NCI-H2196 treated with DMSO at 0.1 percent for 48 hours (cell line): ENCODE results near the gene GNA14.
A peak's percentile ranks its signal among the peaks of the same experiment; 100 is the strongest.

ENCODE experiments used
- DNase-seq: peaks from one replicate; lab custom pipeline; 2025; ENCODE audit not compliant: unreplicated experiment; lab: John Stamatoyannopoulos, UW

The GNA14 gene

DNA sequence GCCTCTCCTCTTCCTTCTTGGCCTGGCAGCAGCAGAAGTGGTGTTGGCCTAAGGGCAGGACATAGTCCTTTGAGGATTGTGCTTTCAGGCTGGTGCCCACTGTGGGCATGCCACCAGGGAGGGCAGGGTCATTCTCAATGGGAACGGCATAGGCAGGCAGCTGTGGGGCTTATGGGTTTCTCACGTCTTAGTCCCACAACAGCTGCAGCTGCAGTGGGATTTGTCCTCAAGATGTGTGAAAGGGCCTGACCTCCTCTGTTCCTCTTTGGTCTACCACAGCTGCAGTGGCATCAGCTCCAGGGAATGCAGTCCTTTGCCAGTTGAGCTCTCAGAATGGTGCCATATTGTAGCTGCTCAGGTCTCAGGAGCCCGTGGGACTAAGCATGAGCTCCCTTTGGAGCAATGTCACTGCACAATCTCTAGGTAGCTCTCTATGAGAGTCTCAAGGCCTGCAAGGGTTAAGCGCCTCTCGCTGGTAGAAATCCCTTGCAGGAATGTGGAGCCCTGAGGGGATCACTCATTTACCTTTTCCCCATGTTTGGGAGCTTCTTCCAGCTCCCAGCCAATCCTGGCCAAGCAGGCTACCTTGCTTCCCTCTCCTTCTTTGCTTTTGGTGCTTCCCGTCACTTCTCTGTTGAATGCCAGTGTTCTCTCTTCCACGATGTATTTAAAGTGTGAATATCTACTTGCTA is 104.8 kb downstream of the GNA14 start:
- DNase-seq, result no peak

DNA sequence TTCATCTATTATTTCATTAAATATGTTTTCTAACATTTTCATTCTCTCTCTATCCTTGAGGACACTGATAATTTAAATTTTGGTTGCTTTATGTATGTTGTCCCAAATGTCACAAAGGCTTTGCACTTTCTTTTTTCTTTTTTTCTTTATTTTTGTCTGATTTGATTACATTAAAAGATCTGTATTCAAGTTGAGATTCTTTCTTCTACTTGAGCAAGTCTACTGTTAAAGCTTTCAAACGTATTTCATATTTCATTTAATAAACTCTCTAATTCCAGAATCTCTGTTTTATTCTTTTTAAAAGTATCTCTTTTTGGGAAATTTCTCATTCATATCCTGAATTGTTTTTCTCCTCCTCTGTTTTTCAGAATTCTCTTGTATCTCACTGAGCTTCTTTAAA is 106.5 kb downstream of the GNA14 start:
- DNase-seq, result no peak

DNA sequence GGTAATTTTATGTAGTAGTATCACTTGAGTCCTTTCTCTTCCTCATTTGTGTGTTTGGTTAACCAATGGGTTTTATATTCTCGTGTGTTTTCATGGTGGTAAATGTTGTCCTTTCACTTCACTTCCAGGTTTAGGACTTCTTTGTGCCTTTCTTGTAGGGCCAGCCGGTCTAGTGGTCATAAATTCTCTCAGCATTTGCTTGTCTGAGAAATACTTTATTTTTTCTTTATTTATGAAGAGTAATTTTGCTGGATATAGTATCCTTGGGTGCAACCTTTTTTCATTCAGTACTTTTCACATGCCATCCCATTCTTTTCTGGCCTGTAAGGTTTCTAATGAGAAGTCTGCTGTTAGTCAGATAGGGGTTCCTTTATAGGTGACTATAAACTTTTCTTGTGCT is 107.1 kb downstream of the GNA14 start:
- DNase-seq, result no peak

DNA sequence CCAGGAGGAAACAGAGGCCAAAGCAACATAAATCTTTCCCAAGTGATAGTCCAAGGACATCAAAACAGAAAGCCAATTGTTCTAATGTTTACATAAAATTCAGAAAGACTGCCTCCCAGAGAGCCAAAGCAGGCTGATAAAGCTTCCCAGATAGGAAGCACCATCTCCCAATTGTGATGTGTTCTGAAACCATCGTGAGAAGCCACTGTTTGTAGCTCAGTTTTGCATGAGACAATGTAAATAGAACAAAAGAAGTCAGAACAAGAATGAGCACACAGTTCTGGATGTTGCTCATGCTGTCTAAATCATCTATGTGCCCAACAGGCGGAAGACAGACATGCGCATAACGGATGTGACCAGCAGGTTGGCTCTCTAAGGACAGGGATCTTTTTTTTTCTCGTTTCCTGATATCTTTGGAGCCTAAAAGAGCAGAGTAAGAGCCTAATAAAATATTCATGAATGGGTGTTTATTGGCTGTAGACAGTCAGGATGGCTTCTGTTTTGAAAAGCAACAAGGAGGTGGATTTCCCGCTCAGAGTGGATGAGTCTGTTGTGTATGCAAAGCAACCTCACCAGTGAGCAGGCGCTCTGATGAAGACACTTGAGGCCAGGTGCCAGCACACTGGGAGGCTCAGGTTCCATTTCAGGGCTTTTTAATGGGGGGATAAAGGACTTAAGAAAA is 113.6 kb downstream of the GNA14 start:
- peak; percentile 41 for DNase-seq

DNA sequence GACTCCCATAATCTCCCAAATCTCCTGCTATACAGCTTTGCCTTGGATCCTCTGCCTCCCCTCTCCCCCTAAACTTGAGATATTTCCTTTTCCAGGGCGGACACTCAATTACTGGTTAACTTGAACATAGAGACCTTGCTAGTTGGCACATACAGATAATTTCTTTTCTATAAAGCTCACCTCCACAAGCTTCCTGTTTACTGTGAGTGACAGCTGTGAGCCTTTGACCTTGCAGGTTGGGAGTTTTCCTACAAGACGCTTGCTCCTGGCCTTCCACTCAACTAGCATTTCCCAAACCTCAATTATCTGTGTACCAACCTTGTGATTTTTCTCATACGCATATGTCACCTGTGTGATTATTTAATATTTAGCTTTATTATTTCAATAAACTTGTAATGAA is 114.5 kb downstream of the GNA14 start:
- no peak for DNase-seq

DNA sequence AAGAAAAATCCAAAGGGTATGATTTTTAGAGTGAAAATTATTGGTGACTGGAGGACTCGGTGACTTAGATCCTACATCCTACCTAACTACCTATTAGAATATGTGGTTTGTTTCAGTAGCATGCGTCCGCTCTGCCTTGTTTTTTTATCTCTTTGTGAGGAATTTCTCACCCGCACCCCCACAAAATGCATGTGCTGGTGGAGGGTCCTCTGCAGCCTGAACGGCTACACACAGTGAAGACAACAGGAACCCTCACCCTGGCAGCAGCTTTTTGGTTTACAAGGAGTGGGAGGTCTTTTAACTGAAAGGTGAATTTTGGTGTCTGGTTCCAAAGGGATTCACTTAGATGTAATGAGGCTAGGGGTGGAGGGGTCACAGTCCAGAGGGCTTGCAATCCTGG is 115.5 kb downstream of the GNA14 start:
- no peak for DNase-seq

DNA sequence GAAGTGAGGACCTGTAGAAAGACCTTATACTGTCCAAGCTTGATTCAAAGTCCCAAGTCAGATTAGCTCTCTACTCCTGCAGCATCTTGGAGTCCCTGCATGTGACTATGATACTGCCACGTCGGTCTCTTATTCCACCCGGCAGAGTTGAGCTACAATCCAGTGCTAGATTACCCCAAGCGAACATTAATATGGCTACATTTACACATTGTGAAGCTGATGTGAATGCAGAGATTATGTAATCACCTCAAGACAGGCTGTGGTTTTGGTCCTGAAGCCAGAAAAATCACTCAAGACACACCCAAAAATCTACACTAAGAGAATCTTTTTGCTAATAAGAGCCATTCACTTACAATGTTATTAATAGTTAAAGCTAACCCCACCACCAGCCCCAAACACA is 116.7 kb downstream of the GNA14 start:
- no peak for DNase-seq

DNA sequence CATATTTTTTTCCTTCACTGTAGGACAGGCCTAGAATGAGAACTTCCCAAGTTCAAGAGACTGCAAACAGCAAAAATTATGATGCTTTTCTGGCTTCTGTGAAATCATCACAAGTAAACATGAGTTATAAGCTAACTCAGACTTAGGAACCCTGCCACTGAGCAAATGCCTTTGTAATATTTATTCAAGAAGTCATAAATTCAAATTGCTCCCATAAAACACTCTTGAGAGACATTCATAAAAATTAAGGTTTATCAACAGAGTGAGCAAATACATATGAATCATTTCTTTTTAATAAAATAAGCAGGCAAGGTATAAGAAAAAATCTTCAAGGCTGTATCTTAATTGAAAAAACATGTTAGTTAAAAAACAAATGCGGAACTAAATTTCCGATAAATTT is 124.2 kb downstream of the GNA14 start:
- DNase-seq, result no peak

DNA sequence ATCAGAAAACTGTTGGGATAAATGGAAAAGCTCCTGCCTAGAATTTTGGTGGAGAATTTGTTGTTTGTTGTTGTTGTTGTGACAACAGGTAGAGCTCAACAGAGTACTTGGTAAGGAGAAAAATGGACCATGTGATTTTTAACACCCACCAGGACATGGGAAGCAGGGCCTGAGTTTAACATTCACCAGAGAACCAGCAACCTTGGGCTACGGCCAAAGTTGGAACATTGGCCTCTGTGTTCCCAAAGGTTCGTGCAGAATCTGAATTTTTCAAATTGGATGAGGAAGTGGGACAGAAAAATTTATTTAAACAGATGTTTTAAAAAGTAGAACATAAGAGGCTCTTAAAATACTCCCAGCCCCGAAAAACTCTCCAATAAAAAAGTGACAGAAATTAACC is 127.0 kb downstream of the GNA14 start:
- no peak for DNase-seq

DNA sequence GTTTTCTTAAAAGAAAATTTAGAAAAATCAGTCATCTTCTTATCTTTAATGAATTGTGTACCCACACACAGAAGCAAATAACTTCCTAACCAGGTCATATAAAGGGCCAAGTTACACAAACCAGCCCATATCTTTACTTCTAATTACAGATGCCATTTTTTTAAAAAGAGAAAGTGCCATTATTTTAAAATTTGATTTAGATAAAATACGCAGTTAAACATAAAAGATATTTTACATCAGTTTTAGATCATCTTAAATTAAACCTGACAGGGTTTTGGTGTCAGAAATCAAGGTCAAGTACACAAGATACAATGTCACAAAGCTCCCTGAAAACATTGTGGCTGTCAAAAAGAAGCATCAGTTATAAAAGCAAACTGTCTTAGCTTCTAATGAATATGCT is 129.4 kb downstream of the GNA14 start:
- DNase-seq, result no peak

DNA sequence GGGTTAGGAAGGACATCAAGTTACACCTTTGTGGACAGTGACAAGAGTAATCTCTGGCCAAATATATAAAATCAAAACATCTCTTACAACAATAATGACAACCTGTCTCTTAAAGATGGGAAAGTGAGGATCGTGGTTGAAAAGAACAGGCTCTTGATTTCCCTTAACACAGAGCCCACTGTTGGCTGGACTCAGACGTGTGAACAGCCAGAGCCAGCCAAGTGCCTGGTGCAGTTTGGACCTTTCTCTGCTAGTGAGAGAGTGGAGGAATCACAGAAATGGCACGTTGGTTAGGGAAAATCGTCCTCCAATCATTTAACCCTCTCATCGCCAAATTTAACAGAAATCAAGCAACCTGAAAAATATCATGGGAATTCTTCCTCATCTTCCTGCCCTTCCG is 131.3 kb downstream of the GNA14 start:
- DNase-seq, result no peak

DNA sequence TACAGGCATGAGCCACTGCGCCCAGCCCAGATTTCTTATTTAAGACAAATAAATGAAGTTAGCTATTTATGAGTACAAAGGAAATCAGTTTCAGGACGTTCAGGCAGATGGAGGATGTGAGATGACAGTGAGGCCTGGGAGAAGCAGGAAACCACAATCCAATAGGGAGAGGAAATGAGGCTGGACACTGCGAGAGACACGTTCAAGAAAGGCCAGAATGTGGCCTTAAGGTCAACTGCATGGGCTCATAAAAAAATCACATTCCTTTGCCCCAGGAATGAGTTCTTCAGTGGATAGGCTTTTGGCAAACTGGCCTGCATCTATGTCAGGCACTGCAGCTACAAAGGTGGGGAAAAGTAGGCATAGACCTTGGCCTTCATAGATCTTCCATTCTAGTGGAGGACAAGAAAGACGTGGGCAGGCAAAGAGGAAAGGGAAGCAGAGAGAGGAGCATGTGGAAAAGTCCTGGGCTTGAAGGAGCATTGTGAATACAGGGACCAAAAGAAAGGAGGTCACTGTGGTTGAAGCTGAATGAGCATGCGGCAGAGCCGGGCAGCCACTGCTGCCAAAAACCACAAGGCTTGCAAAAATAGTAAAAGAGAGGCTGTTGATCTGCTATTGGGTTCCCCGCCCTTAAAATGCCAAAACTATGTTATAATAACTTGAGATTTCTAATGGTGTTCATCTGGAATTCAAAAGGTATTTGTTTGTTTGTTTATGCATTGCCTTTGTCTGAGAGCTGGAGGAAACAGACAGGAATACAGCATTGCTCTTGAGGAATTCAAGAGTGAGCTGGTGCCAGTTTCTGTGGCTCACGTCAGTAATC is 133.0 kb downstream of the GNA14 start:
- DNase-seq, result no peak

DNA sequence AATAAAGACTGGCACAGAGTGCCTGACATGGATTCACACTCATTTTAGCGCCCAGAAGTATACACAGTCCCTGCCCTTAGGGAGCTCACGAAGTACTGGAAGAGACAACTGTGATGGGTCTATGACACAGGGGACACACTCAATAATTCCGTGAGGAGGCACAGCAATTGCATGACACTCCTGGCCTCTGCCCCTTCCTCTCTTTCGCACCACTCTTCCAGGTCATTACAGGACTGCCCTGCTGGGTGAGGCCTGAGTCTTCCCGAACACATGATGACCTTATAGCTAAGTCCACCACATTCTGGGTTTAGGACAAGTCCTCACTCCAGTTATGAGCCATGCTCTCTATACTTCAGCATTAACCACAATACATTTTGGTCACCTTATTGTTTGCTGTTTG is 134.7 kb downstream of the GNA14 start:
- no peak for DNase-seq

DNA sequence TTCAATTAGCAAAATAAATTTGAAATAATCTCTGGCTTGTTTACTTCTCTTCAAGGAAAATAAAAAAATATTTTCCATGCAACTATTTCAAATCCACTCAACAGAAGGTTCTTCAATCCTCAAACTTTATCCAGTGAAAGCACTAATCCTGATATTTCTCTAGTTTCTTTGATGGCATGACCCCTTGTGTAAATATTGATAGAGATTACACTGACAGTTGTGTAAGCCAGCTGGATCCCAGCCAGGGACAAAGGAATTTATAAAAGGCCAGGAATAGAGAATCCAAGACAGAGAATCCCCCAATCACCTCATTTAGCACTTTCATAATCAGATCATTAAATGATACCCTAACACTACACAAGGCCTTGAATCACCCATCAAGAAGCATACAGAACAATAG is 135.2 kb downstream of the GNA14 start:
- no peak for DNase-seq

DNA sequence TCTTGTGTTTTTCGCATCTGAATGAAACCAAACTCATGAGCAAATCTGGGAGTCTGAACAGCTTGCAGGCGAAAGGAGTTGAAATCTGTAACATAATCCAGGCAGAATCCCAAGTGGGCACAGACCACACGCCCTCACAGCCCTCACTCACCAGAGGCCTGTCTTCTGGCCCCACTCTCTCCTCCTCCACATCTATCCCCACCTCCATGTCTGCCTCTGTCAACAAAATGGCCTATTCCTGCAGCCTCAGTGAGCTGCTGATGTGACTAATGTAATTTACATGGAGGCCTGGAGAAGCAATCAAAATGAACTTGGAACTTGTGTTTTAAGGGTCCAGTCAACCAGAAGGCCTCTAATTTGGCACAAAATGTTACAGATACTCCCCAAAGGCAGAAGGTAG is 136.6 kb downstream of the GNA14 start:
- no peak for DNase-seq

DNA sequence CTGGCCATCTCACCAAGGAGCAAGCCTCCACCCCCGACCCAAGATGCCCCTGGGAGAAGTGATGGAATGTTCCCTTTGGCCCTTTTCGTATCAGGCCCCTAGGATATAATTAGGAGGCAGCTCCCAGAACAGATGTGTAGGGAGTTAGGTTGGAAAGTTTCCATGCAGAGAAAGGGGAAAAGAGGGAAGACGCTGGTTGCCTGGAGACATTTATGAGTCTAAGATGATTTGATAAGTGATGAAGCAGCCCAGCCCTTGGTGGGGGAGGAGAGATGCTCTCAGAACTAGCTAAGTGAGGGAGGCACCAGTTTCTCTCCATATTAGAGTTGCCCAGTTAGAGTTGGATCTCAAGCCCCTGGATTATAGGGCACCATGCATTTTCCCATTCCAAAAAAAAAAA is 137.5 kb downstream of the GNA14 start:
- DNase-seq, result no peak

DNA sequence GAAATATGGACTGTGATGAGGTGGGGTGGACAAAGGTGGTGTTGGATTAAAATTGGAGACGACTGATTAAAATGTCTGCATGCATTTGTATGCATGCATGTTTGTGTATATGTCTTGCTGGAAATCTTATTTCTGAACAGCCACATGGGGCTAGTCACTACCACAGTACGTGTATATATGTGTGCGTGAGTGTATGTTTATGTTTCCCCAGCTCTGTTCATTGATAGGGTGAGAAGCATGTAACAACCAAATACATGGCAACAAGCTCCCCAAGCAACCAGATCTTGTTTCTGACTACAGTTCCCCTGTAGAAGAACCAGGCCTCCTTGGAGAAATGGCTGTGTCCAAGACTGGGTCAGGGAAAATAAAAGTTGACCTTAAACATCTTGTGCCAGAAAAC is 139.7 kb downstream of the GNA14 start:
- no peak for DNase-seq

DNA sequence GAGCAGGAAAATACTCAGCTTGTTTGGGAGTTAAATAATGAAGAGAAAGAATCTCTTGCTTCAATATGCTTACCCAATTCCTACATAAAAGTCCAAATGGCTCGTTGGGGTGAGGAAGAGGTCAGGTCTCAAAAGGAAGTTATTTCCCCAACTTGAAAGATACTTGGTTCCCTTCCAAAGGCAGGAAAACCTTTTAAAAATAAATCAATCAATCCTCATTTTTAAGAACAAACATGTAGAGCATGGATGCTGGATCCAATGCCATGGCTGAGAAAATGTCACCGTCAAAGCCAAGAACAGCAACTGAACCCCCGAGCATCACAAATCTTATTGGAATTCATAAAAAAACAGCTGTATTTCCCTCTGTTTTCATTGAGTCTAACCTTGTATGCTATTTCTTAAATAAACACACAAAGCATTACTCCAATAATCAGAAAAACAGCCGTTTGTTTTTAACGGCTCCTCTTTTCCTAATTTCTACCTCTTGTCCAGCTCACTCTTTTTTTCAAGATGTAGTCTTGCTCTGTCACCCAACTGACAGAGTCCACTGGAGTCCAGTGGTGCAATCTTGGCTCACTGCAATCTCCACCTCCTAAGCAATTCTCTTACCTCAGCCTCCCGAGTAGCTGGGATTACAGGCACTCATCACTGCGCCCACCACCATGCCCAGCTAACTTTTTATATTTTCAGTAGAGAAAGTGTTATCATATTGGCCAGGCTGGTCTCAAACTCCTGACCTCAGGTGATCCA is 140.7 kb downstream of the GNA14 start:
- DNase-seq, result no peak

DNA sequence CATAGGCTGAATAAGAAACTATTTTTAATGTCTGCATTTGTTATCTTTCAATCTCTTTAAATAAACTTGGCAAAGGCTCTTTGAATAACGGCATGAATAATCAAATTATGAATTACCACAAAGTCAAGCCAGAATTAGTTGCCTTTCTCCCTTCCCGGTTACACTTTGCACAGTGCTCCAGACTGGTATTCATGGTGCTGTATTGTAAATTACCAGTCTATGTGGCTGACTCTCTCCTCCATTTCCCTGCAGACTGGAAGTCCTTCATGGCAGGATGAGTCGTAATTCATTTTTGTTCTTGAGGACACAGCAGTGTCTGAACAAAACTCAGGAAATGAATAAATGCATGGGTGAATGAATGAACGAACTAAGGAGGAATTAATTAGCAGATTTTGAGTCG is 142.9 kb downstream of the GNA14 start:
- no peak for DNase-seq

DNA sequence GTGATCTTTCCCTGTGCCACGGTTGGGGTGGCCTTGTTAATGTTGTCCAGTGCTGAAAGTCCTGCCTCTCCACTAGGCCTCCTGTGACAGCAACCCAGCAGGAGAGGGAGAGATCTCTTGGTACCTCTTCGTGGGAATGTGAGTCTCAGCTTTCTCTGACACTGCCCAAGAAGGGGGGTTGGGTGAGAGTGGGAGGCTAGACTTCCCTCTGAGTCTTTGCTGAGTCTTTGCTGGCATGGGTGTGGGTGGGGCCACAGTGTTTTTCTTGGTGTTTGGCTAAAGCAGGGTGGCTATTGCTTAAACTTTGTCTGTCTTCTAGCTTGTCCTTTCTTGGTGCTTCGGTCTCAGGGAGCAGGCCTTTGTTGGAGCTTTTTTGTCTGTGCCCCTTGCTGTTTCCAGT is 145.6 kb downstream of the GNA14 start:
- DNase-seq, result no peak

DNA sequence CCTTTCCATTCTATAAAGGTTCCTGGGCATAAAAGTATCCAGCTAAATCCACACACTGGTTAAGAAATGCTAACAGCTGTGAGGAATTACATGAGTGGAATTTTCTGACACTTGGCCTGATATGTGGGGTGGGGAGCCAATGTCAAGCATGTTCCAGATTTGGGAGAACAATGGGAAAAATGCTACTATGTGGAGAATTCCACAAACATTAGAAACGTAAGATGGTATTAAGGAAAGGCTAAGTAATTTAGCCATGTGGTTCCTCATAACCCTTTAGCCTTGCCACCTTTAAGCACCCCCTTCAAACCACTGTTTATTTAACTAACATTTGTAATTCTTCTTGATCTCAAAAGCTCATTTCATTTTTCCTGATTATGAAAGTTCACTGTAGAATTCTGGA is 149.2 kb downstream of the GNA14 start:
- DNase-seq, result no peak
